DMS 273 (cell line): ENCODE data around the gene MFGE8.
A peak's percentile ranks its signal among the peaks of the same experiment; 100 is the strongest.

ENCODE experiments used
- DNase-seq: peaks from one replicate; lab custom pipeline; 2025; ENCODE audit not compliant: unreplicated experiment; lab: John Stamatoyannopoulos, UW

Gene MFGE8

DNA sequence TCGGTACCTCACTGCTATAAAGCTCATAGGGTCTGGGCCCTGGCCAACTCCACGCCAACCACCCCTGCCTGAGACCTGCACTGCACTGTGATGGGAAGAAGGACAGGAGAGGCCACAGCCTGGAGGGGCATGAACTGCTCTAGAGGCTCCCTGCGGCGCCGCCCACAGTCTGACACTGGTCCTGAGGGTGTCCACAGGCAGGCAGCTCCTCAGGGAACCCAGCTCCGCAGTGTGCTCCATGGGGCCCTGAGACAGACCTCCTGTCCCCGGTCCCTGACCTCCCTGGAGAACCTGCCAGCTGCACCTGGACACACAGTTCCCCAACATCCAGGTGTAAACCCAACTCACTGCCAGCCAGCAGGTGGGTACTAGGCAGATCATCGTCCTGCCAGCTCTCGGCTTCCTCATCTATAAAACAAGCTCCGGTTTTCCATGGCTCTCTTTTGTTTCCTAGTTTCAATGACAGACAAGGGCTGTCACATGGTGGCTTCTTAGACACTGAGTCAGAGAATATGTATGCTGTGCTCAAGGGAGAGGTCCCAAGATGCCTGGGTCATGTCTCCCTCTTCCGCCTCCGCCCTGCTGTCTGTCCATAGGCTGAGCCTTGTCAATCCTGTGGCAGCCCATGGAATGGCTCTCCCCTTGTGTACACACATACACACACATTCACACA, 12.7 kb downstream of the MFGE8 start:
- DNase-seq = no peak

DNA sequence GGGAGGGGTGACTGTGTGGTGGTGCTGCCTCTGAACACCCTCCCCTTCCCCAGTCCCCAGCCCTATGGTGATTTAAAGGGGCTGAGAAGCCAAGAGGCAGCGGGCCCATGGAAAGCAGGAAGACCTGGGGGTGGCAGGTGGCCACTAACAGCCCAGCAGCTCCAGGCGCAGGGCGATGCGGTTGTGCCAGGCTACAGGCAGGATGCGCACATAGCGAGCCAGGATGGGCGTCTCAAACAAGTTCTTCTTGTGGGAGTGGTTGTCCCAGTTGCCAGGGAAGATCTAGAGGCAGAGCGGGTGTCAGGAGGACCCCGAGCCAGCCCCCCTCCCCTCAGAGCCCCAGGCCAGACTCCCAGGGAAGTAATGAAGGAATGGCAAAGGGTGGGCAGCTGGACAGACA, 13.9 kb downstream of the MFGE8 start:
- DNase-seq = no peak

- DNase-seq = no peak
Measured at GRCh38 chr15:88898736-88899135, 14.4 kb downstream of the MFGE8 start.

DNA sequence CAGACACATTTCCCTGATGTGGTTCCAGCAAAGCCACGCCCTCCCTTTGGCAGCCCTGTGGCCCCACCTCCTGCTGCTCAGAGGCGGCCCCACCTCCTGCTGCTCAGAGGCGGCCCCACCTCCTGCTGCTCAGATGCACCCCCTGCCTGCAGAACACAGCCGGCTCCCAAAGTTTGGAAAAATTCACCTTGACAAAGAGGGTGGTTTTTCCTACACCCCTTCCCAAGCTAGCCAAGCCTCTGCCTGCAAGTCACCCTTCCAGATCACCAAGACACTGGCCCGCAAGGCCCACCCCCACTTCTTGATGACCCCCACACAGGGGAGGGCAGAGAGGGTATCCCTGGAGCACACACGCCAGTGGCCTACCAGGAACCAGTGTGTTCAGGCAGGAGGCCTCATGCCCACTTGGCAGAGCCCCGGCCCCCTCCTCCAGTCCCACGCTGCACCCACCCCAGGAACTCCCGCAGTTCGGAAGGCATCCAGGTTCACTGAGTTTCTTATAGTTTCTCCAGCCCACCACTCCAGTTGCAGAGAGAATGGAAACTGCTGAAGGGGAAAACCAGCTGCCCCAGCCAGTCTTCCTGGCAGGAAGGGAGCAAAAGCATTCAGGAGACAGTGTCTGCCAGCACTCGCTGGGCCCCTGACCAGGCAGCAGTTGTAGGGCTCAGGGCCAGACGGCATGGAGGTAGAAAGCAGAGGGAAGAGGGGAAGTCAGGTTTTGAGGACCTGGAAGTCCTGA, 15.6 kb downstream of the MFGE8 start:
- DNase-seq = peak; percentile 80

DNA sequence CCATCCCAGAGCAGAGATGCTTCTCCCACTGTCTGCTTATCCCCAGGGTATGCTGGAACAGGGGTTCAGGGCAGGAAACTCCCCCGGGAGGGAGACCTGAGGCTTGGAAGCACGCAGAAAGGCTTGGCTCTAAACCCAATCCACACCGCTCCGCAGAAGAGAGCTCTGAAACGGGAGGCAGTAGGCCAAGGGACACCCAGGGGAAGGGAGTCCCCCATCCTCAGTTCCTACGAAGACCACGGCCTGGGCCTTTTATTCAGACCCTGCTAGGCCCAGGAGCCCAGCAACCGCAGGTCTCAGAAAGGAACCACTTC, 16.1 kb downstream of the MFGE8 start:
- DNase-seq = no peak

- DNase-seq = no peak
Measured at GRCh38 chr15:88896333-88897033, 16.7 kb downstream of the MFGE8 start.

GRCh38 chr15:88894819-88895767, 18.1 kb downstream of the MFGE8 start, which contains the start of gene HAPLN3:
Gene HAPLN3 (minus strand): TSS chr15:88895544. CDS start chr15:88887298, 8,246 bp downstream.
- no peak for DNase-seq

GRCh38 chr15:88894348-88894818, 18.8 kb downstream of the MFGE8 start:
- DNase-seq = no peak

GRCh38 chr15:88891540-88892254, 21.5 kb downstream of the MFGE8 start:
- no peak for DNase-seq

DNA sequence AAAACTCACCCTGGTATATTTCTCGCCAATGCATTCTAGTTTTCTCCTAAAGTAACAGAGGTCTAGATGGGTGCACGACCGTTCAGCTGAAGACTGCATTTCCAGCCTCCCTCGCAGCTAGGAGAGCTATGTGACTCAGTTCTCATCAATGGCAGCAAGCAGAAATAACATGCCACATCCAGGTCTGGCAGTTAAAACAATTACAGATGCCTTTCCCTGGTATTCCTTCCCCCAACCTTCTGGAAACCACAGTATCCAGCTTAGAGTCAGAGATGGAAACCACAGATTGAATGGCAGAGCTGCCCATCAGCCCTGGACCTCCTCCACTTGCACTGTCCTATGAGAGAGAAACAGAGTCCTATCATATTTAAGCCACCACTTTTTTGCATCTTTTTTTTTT, 22.7 kb downstream of the MFGE8 start:
- no peak for DNase-seq

- no peak for DNase-seq
Measured at GRCh38 chr15:88888719-88889118, 24.5 kb downstream of the MFGE8 start.

DNA sequence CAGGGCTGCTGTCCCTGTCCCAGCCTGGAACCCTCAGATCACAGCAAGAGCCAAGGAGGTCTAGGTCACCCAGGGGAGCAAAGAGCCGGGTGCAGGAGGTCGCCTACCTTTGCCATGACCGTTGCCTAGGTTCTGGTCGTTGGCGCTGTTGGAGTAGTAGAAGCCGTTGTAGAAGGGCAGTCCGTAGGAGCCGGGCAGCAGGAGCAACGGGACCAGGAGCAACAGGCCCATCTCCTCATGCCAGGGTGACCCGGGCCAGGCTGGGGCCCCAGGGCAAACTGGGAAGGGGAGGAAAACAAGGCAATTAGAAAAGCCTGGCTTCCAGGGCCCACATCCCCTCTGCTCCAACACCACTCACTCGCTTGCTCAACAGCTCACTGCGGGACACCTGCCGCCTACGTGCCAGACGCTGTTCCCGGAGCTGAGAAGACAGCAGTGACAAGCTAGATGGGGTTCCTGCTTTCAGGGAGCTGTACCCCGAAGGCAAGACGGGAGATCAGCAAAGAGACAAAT, 26.1 kb downstream of the MFGE8 start:
- no peak for DNase-seq

DNA sequence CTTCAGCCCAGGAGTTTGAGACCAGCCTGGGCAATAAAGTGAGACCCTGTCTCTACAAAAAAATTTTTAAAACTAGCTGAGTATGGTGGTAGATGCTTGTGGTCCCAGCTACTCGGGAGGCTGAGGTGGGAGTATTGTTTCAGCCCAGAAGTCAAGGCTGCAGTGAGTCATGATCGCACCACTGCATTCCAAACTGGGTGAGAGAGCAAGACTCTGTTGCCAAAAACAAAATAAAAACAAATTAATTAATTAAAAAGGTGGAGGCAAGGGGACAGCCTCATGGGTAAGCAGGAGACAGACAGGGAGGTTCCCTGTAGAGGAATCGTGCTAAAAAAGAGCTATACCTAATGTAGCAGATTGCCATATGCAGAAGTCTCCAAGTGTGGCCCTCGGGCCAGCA, 30.4 kb downstream of the MFGE8 start:
- no peak for DNase-seq

DNA sequence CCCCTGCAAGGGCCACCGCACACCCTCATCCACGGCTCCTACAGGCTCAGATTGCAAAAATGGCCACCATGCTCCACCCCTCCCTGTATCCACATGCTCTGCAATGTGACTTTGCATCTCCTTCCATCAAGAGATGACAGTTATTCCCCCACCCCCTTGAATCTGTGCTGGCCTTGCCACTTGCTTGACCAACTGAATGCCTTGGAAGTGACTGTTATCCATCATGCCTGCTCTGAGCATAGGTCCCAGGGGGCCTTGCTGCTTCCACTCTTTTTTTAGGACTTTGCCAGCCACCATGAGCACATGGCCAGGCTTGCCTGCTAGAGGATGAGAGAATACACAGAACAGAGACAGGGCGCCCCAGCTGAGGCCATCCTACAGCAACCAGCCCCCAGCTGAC, 31.4 kb downstream of the MFGE8 start:
- DNase-seq = no peak

DNA sequence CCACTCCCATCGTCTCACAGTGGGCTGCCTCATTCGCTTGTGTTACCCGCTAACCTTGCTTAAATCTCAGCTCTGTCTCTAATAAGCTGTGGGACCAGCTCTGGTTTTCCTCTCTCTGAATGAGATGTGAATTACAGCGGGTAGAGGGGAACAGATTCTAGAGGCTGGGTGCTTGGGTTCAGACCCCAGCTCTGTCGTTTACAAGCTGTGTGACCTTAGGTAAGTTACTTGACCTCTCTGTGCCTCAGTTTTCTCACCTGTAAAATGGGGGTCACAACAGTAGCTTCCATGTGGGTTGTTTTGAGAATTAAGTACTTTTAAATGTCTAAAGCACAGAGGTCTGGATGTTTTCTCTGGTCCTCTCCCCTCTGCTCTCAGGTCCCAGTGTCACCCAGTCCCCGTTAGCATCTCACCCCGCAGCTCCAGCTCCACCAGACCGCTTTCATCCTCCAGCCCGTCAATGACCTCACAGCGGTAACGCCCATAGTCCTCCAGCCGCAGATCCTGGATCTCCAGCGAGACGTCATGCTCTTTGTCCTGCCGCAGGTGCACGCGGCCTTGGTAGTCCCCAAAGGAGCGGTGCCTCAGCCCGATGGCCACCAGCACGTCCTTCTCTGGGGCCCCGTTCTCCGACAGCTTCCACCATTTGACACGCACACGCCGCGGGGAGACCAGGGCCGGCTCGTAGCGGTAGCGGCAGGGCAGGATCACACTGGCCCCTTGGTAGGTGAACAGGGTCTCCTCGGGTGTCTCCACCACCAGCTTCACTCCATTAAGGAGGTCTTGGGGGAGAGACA, 32.0 kb downstream of the MFGE8 start:
- DNase-seq = no peak

- peak; percentile 86 for DNase-seq
Measured at GRCh38 chr15:88878720-88879184, 34.4 kb downstream of the MFGE8 start.

DNA sequence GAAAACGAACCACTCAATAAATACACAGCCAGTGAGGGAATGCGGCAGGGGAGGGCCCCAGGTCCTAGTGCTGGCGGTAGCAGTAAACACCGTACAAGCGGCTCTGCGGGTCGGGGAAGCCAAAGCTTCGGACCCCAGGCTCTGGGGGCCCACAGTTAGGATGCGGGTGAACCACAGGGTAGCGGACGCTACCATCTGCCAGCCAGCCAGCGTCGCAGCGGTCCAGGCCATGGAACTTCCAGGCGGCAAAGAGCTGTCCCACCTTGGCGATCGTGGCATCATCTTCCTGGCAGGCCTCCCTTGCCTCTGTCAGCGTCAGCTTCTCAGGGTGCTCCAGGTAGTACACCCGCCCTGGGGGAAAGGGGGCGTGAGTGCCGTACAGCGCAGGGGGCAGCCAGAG, 35.3 kb downstream of the MFGE8 start:
- DNase-seq = no peak

- no peak for DNase-seq
Measured at GRCh38 chr15:88877415-88877814, 35.8 kb downstream of the MFGE8 start.

DNA sequence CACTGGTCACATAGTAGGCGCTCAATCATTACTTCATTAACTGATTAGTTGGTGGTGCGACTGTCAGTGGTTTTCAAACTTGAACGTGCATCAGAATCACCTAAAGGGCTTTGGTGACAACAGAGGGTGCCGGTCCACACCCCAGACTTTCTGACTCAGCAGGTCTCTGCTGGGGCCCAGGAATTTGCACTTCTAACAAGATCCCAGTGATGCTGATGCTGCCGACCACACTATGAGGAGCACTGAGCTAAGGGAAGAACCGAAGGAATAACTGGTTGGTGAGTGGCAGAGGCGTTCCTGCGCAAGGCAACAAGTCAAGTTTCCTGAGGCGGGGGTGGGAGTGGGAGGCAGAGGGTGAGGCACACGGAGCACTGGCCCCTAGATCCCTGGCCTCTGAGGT, 36.6 kb downstream of the MFGE8 start:
- DNase-seq = no peak
